HEK293 (cell line): ENCODE results near the gene EZH1.

Experiments used
- CTCF ChIA-PET: fragments of 350-600 bp; formaldehyde crosslinking; extraction: SDS; loops from one replicate; lab custom pipeline; 2021; ENCODE audit warnings: antibody characterized with exemption; lab: Yijun Ruan, JAX
- POLR2A ChIA-PET: fragments of 300-600 bp; formaldehyde crosslinking; extraction: SDS; loops from one replicate; lab custom pipeline; 2020; ENCODE audit warnings: antibody characterized with exemption, inconsistent platforms; lab: Yijun Ruan, JAX
- H3K27ac ChIP-seq: fragments of 200-500 bp; sonication (Bioruptor generic); 2 replicates; pipeline ENCODE4 v1.5.1; 2014; ENCODE audit warnings: low read depth, low read length, control low read depth, inconsistent platforms; ENCODE audit errors: extremely low read depth
- H3K36me3 ChIP-seq, 2 experiments: fragments of 200-500 bp in 1 of 2; sonication (Bioruptor generic) in 1 of 2; 1 replicate in 1 of 2; 2 replicates in 1 of 2; pipeline ENCODE4 v1.5.1; 2014 to 2017; ENCODE audit warnings: inconsistent platforms in 2 of 2, low read length in 2 of 2; ENCODE audit not compliant: control insufficient read depth in 2 of 2, insufficient read depth in 1 of 2
- H3K4me1 ChIP-seq: fragments of 200-500 bp; sonication (Bioruptor generic); 2 replicates; pipeline ENCODE4 v1.5.1; 2014; ENCODE audit warnings: mild to moderate bottlenecking, low read length, inconsistent platforms; ENCODE audit not compliant: control insufficient read depth, insufficient read depth
- H3K4me3 ChIP-seq: 2 replicates; pipeline ENCODE4 v1.5.1; 2011; ENCODE audit warnings: low read depth, mild to moderate bottlenecking, control low read depth, low read length, moderate library complexity
- H3K9me3 ChIP-seq: fragments of 200-500 bp; sonication (Bioruptor generic); 2 replicates; pipeline ENCODE4 v1.5.1; 2014; ENCODE audit warnings: low read depth, low read length, inconsistent platforms; ENCODE audit not compliant: control insufficient read depth, insufficient read depth
- CTCF ChIP-seq: fragments of 450-650 bp; formaldehyde crosslinking; IDR thresholded peaks from 2 replicates; pipeline ENCODE4 v1.5.1; 2016; ENCODE audit warnings: missing biosample characterization, missing genetic modification characterization
- EGR2 ChIP-seq: fragments of 450-650 bp; formaldehyde crosslinking; IDR thresholded peaks from 2 replicates; pipeline ENCODE4 v1.5.1; 2016; ENCODE audit warnings: low read depth, missing biosample characterization, missing genetic modification characterization
- GLIS2 ChIP-seq: fragments of 450-650 bp; formaldehyde crosslinking; IDR thresholded peaks from 2 replicates; pipeline ENCODE4 v1.5.1; 2016; ENCODE audit warnings: missing biosample characterization, missing genetic modification characterization
- KLF9 ChIP-seq: fragments of 450-650 bp; formaldehyde crosslinking; IDR thresholded peaks from 2 replicates; pipeline ENCODE4 v1.5.1; 2016; ENCODE audit warnings: missing biosample characterization, missing genetic modification characterization, low read depth
- SP2 ChIP-seq: fragments of 450-650 bp; formaldehyde crosslinking; IDR thresholded peaks from 2 replicates; pipeline ENCODE4 v1.5.1; 2016; ENCODE audit warnings: missing biosample characterization, missing genetic modification characterization
- ZBTB11 ChIP-seq: fragments of 450-650 bp; formaldehyde crosslinking; conservative IDR thresholded peaks from 2 replicates; pipeline ENCODE4 v1.5.1; 2016; ENCODE audit warnings: low read depth, missing biosample characterization, missing genetic modification characterization
- ZBTB17 ChIP-seq: fragments of 450-650 bp; formaldehyde crosslinking; IDR thresholded peaks from 2 replicates; pipeline ENCODE4 v1.5.1; 2016; ENCODE audit warnings: missing biosample characterization, missing genetic modification characterization
- ZFP41 ChIP-seq: fragments of 450-650 bp; formaldehyde crosslinking; IDR thresholded peaks from 2 replicates; pipeline ENCODE4 v1.5.1; 2016; ENCODE audit warnings: missing biosample characterization, missing genetic modification characterization, borderline replicate concordance
- ZNF174 ChIP-seq: fragments of 450-650 bp; formaldehyde crosslinking; IDR thresholded peaks from 2 replicates; pipeline ENCODE4 v1.5.0; 2017; ENCODE audit warnings: missing biosample characterization, mild to moderate bottlenecking, missing genetic modification characterization
- ZNF341 ChIP-seq: fragments of 450-650 bp; formaldehyde crosslinking; IDR thresholded peaks from 2 replicates; pipeline ENCODE4; 2016; ENCODE audit warnings: low read depth, missing biosample characterization, missing genetic modification characterization
- ZNF423 ChIP-seq: fragments of 450-650 bp; formaldehyde crosslinking; IDR thresholded peaks from 2 replicates; pipeline ENCODE4 v1.5.1; 2016; ENCODE audit warnings: missing biosample characterization, missing genetic modification characterization
- ZNF555 ChIP-seq: fragments of 450-650 bp; formaldehyde crosslinking; conservative IDR thresholded peaks from 2 replicates; pipeline ENCODE4 v1.5.1; 2017; ENCODE audit warnings: missing biosample characterization, mild to moderate bottlenecking, missing genetic modification characterization, inconsistent platforms
- ZNF626 ChIP-seq: fragments of 450-650 bp; sonication (Bioruptor Pico); formaldehyde crosslinking; IDR thresholded peaks from 2 replicates; pipeline ENCODE4 v1.5.1; 2018; ENCODE audit warnings: missing biosample characterization, missing genetic modification characterization, inconsistent platforms
- ZNF629 ChIP-seq: fragments of 450-650 bp; formaldehyde crosslinking; IDR thresholded peaks from 2 replicates; pipeline ENCODE4 v1.5.1; 2017; ENCODE audit warnings: missing biosample characterization, missing genetic modification characterization
- ZNF76 ChIP-seq: fragments of 450-650 bp; formaldehyde crosslinking; IDR thresholded peaks from 2 replicates; pipeline ENCODE4; 2016; ENCODE audit warnings: low read depth, missing biosample characterization, missing genetic modification characterization, borderline replicate concordance
- ZNF768 ChIP-seq: fragments of 450-650 bp; formaldehyde crosslinking; IDR thresholded peaks from 2 replicates; pipeline ENCODE4 v1.5.1; 2018; ENCODE audit warnings: missing biosample characterization, mild to moderate bottlenecking, missing genetic modification characterization
- ZSCAN4 ChIP-seq: fragments of 450-650 bp; formaldehyde crosslinking; IDR thresholded peaks from 2 replicates; pipeline ENCODE4 v1.5.1; 2017; ENCODE audit warnings: missing biosample characterization, missing genetic modification characterization

EZH1 gene

GRCh38 chr17:42685831-42686230 lies 59.0 kb downstream of the EZH1 start:
- POLR2A ChIA-PET: interaction anchor here (0.9 kb wide), 1 partner anchor 27 kb away, joined by 3 read pairs; the partner anchor contains the start of gene TUBG2
- peaks cover 4 to 37% of the 10 kb centered on the region in 2 experiments; a peak in 1 of 3 replicates for H3K36me3 ChIP-seq
- H3K4me1 ChIP-seq: peaks cover 7% of the 10 kb centered on the region
- H3K4me3 ChIP-seq: no peak overlapping the region
- peak overlapping the region; percentile 11; the same call in 1 of the 2 replicates for H3K27ac ChIP-seq
- TF ChIP-seq GLIS2 (tag by site-specific recombination) (no peak), ZNF341 (peak; percentile 32; the same call in 1 of the 2 replicates)
- H3K9me3 ChIP-seq: no peaks in the 10 kb centered on the region
- CTCF ChIA-PET: no interaction called here

- Histone ChIP-seq H3K4me3 (no peak overlapping the region), H3K9me3 (no peaks in the 10 kb centered on the region), H3K27ac (no peak overlapping the region), H3K4me1 (peaks cover 7% of the 10 kb centered on the region), H3K36me3 (peaks cover 3 to 31% of the 10 kb centered on the region in 2 experiments; a peak in 1 of 3 replicates)
- ChIA-PET CTCF (interaction anchor here (2.7 kb wide), 1 partner anchor 107 kb away, joined by 17 read pairs; the partner anchor contains the start of gene PSMC3IP), POLR2A (interaction anchor here (0.9 kb wide), 1 partner anchor 26 kb away, joined by 3 read pairs; the partner anchor contains the start of gene TUBG2)
- TF ChIP-seq EGR2 (tag by site-specific recombination) (0 out of 2 replicates have a peak, but pooled peaks have one; percentile 17), ZFP41 (tag by site-specific recombination) (no peak)
Measured at GRCh38 chr17:42684929-42685556, 59.8 kb downstream of the EZH1 start.

GRCh38 chr17:42683407-42684034 lies 61.3 kb downstream of the EZH1 start:
- Histone ChIP-seq H3K27ac (no peak overlapping the region; the same call in 1 of the 2 replicates), H3K9me3 (no peaks in the 10 kb centered on the region), H3K36me3 (peaks cover 0 to 22% of the 10 kb centered on the region in 2 experiments; a peak in 1 of 3 replicates), H3K4me1 (peaks cover 11% of the 10 kb centered on the region), H3K4me3 (no peak overlapping the region; the same call in 1 of the 2 replicates)
- no peak for TF ChIP-seq ZNF423
- TF ChIP-seq SP2 (tag by site-specific recombination): 0 out of 2 replicates have a peak, but pooled peaks have one; percentile 1
- CTCF ChIA-PET: interaction anchor here (0.6 to 2.7 kb wide), 15 partner anchors 10 to 955 kb away, joined by 3 to 17 read pairs (median 3); partner anchors contain the start of gene PSMC3IP
- POLR2A ChIA-PET: interaction anchor here (0.5 to 1.5 kb wide), 19 partner anchors 16 to 349 kb away, joined by 3 to 11 read pairs (median 3); partner anchors contain the start of genes BECN1, PSMC3IP, RETREG3 and TUBG1

- Histone ChIP-seq H3K4me3 (peak overlapping the region; percentile 60), H3K27ac (peak overlapping the region; percentile 48; the same call in 1 of the 2 replicates), H3K9me3 (no peaks in the 10 kb centered on the region), H3K4me1 (peaks cover 12% of the 10 kb centered on the region), H3K36me3 (peaks cover 0 to 18% of the 10 kb centered on the region in 2 experiments; a peak in 1 of 3 replicates)
- POLR2A ChIA-PET: interaction anchor here (0.8 to 1.5 kb wide), 17 partner anchors 15 to 665 kb away, joined by 3 to 11 read pairs (median 4); partner anchors contain the start of genes BECN1, PSMC3IP, RETREG3 and TUBG1
- CTCF ChIA-PET: interaction anchor here (0.6 to 2.7 kb wide), 11 partner anchors 11 to 955 kb away, joined by 3 to 17 read pairs (median 3); partner anchors contain the start of gene PSMC3IP
- 0 out of 2 replicates have a peak, but pooled peaks have one; percentile 59 for TF ChIP-seq ZNF76
- TF ChIP-seq ZNF174 (tag by site-specific recombination): no peak
- no peak for TF ChIP-seq ZNF555 (tag by site-specific recombination)
- TF ChIP-seq ZBTB17: peak; percentile 94
- no peak for TF ChIP-seq KLF9 (tag by site-specific recombination)
- no peak for TF ChIP-seq ZSCAN4 (tag by site-specific recombination)
- no peak for TF ChIP-seq ZNF626 (tag by site-specific recombination)
- no peak for TF ChIP-seq CTCF (tag by site-specific recombination)
- no peak; the same call in 1 of the 2 replicates for TF ChIP-seq ZNF768
- TF ChIP-seq ZNF629: no peak
- TF ChIP-seq ZBTB11 (tag by site-specific recombination): 0 out of 2 replicates have a peak, but pooled peaks have one; percentile 49
Measured at GRCh38 chr17:42682722-42683403, 62.0 kb downstream of the EZH1 start.
